Measurements from ENCODE around the gene KCNJ4.
"Not testable (repeated sequence)": the region's sequence is repeated elsewhere in the genome, so short reads cannot be mapped to it uniquely, and the experiment has no call there.

Gene KCNJ4

DNA sequence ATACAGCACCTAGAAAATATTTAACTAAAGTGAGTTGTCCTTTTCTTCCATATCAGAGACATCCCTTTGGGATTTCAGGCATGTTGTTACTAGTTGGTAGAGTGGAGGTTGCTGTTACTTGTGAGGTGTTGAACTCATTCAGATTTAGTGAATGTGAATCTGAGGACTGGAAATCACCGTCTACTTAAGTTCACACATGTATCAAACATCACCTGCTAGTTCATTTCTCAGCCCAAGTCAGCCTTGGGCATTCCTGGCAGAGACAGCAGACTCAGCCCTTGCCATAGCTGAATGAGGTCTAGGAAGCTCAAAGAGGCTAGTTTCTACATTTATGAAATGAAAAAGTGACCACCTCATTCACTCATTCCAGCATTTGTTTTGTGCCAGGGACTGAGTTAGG is 22.6 kb upstream of the KCNJ4 start:
- in situ Hi-C loops (cut with MboI; ENCODE audit: low pct_unique_long_range_greater_than_20kb, low sequenced_read_pairs, unreplicated experiment) = no loop called here
- DNase-seq (ENCODE audit: low spot score) = no peak
- TF ChIP-seq, protein P1, sequence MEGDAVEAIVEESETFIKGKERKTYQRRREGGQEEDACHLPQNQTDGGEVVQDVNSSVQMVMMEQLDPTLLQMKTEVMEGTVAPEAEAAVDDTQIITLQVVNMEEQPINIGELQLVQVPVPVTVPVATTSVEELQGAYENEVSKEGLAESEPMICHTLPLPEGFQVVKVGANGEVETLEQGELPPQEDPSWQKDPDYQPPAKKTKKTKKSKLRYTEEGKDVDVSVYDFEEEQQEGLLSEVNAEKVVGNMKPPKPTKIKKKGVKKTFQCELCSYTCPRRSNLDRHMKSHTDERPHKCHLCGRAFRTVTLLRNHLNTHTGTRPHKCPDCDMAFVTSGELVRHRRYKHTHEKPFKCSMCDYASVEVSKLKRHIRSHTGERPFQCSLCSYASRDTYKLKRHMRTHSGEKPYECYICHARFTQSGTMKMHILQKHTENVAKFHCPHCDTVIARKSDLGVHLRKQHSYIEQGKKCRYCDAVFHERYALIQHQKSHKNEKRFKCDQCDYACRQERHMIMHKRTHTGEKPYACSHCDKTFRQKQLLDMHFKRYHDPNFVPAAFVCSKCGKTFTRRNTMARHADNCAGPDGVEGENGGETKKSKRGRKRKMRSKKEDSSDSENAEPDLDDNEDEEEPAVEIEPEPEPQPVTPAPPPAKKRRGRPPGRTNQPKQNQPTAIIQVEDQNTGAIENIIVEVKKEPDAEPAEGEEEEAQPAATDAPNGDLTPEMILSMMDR (IDR thresholded peaks at IDR 0.05; ENCODE audit: extremely low read depth, insufficient read depth, missing control alignments) = no peak

DNA sequence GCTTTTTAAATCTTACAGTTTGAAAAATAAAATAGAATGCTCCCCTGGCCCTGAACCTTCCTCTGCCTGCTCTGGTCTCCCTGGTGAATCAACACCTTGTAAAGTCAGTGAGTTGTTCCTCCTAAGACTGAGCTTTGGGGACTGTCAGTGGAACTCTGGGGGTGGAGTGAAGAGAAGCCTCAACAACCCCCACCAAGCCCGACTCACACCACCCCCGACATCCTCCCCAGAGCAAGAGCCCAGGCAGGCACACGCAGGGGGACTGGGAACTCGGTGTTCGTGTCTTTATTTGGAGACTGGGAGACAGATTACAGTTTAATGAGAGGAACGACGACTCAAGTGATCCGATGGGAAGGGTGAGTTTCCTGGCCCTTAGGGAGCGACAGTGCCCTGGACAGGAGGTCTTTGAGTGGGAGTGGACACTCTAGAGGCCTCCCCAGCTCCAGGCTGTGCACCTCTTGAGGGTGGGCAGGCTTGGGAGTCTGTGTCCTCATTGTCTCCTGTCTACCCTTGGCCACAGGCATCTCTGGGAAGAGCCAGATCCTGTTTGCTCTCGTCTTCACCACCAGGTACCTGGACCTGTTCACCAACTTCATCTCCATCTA is 19.1 kb upstream of the KCNJ4 start:
- TF ChIP-seq, protein P1 (IDR thresholded peaks at IDR 0.05; ENCODE audit: extremely low read depth, insufficient read depth, missing control alignments) = no peak
- no peak for DNase-seq (ENCODE audit: low spot score)
- in situ Hi-C loops (cut with MboI; ENCODE audit: low pct_unique_long_range_greater_than_20kb, low sequenced_read_pairs, unreplicated experiment) = no loop called here

DNA sequence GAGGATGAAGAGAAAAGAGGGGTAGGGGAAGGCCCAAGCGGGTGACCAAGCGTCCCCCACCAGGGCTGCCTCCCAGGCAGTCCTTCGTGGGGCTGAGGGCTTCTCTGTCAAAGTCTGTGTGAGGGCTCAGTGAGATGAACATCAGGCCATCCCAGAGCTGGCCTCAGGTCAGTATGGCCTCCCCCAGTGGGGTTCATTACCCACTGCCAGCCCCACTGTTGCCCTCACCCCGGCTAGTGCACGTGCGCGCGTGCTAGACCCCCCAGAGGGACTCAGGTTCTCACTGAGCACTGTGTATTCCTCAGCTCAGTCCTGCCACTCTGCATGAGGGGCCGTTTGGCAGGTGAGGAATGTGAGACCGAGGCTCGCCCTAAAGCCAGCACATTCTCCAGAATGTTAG is 16.2 kb upstream of the KCNJ4 start:
- TF ChIP-seq, protein P1 (IDR thresholded peaks at IDR 0.05; ENCODE audit: extremely low read depth, insufficient read depth, missing control alignments) = no peak
- DNase-seq (ENCODE audit: low spot score) = no peak
- in situ Hi-C loops (cut with MboI; ENCODE audit: low pct_unique_long_range_greater_than_20kb, low sequenced_read_pairs, unreplicated experiment) = no loop called here

DNA sequence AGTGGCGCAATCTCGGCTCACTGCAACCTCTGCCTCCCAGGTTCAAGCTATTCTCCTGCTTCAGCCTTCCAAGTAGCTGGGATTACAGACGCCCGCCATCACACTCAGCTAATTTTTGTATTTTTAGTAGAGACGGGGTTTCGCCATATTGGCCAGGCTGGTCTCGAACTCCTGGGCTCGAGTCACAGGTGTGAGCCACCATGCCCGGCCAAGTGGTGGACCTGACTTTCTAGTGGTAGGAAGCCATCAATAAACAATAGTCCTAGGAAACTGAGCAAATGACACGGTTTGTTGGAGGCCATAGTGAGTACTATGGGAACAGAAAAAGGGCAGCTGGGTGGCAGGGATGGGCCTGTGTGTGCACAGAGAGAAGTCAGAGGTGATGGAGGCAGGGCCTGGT is 15.2 kb upstream of the KCNJ4 start:
- in situ Hi-C loops (cut with MboI; ENCODE audit: low pct_unique_long_range_greater_than_20kb, low sequenced_read_pairs, unreplicated experiment) = not testable (repeated sequence)

DNA sequence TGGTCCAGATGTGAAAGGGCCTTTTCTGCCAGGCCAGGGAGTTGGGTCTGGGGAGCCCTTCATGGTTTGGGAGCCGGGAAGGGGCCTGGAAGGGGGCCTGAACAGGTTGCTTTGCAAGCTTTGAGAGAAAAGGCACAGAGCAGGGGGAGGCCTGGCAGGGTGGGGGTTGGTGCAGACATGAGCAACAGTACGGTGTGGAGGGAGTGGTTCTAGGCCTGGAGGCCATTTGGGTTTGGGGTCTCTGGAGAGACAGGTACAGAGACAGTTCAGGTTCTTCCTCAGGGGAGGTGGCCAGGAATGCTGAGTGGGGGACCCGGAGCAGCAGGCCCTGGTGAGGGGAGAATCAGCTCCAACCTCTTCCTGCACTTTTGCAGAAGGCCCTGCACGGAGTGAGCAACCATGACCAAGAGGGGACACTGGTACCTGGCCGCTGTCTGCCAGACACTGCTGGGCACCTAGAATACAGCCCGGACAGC is 14.3 kb upstream of the KCNJ4 start:
- peak; percentile 32 for DNase-seq (ENCODE audit: low spot score)
- in situ Hi-C loops (cut with MboI; ENCODE audit: low pct_unique_long_range_greater_than_20kb, low sequenced_read_pairs, unreplicated experiment) = no loop called here
- TF ChIP-seq, protein P1 (IDR thresholded peaks at IDR 0.05; ENCODE audit: extremely low read depth, insufficient read depth, missing control alignments) = no peak

More for the DNA sequence above, 15.2 kb upstream of the KCNJ4 start:
- DNase-seq (ENCODE audit: low spot score) = not testable (repeated sequence)

DNA sequence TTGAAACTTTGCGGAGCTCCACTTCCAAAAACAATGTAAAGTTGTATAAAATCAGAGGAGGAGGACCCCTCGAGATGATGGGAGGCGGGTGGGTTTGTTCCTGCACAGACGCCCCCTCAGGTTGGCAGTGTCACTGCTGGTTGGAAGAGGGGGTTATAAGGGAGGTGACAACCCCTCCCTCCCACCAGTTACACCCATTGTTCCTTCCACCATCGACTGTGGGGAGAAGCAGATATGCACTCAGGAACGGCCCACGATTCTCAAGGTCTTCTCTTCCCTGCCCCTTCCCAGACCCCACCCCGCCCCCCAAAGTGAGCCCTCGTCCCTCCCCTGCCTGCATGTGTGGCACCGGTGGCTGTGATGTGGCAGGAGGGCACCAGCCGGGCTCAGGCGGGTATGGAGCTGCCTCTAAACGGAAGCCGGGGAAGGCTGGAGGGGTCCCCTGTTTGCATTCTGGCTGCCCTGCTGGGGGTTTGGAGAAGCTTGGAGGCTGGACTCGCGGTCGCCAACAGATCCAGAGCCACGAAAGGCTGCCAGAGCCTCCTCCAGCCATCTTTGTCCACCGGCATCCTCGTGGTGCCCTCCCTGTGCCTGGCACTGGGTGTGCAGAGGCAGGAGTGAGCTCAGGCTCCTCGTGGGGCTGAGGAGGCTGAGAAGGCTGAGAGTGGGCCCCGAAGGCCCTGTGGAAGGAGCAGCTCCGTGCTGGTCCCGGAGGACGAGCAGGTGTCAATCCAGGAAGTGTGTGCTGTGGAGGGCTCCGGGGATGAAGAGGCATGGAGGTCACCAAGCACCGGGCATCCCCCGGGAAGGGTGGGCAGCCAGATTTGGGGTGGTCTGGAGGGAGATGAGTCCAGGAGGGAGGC is 13.7 kb upstream of the KCNJ4 start:
- peak; percentile 46 for DNase-seq (ENCODE audit: low spot score)
- in situ Hi-C loops (cut with MboI; ENCODE audit: low pct_unique_long_range_greater_than_20kb, low sequenced_read_pairs, unreplicated experiment) = no loop called here
- TF ChIP-seq, protein P1 (IDR thresholded peaks at IDR 0.05; ENCODE audit: extremely low read depth, insufficient read depth, missing control alignments) = no peak

DNA sequence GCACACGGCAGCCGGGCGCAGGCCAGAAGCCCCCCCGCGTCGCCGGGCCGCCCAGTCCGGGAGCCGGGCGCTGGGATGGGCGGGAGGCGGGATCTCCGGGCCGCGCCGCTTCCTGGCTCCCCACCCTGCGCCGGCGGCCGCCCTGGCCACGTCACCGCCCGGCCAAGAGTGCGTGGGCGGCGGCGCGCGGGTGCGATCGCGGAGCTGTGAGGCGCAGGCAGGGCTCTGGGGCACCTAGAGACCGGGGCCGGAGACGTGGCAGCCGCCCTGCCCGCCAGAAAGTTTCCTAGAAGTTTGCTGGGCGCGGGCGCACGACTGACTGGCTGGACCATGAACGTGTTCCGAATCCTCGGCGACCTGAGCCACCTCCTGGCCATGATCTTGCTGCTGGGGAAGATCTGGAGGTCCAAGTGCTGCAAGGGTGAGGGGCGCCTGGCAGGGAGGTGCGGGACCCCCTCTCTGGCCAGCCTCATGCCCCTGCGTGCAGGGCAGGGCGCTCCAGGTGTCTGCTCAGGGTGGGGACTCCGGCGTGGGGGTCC is 13.0 kb upstream of the KCNJ4 start, which contains the start of gene KDELR3:
TSS of gene KDELR3 (plus strand) at position 193 of the 539 bp plus-strand sequence. CDS start at position 331, 138 bp downstream.
- in situ Hi-C loops (cut with MboI; ENCODE audit: low pct_unique_long_range_greater_than_20kb, low sequenced_read_pairs, unreplicated experiment) = no loop called here
- DNase-seq (ENCODE audit: low spot score) = peak; percentile 88
- TF ChIP-seq, protein P1 (IDR thresholded peaks at IDR 0.05; ENCODE audit: extremely low read depth, insufficient read depth, missing control alignments) = peak; percentile 6
